Thyroid gland (tissue), 4 donors: Measurements from ENCODE around the gene WDR74.

ENCODE experiments used
- POLR2A ChIP-seq, 2 donors: fragments of 450-650 bp; IDR thresholded peaks; one replicate each; pipeline ENCODE4 v1.6.1; 2017; ENCODE audit warnings: antibody characterized with exemption in 2 of 2, mild to moderate bottlenecking in 2 of 2, moderate library complexity in 1 of 2
- TF ChIP-seq, protein P1 (sequence below), 6 experiments: fragments of 200-600 bp in 3 of 6; fragments of 450-650 bp in 3 of 6; sonication (generic) in 3 of 6; IDR thresholded peaks; one replicate each; pipeline ENCODE4 v1.5.1; 2016 to 2019; ENCODE audit warnings: antibody characterized with exemption in 6 of 6, mild to moderate bottlenecking in 2 of 6, inconsistent platforms in 1 of 6, moderate library complexity in 1 of 6

DNA sequence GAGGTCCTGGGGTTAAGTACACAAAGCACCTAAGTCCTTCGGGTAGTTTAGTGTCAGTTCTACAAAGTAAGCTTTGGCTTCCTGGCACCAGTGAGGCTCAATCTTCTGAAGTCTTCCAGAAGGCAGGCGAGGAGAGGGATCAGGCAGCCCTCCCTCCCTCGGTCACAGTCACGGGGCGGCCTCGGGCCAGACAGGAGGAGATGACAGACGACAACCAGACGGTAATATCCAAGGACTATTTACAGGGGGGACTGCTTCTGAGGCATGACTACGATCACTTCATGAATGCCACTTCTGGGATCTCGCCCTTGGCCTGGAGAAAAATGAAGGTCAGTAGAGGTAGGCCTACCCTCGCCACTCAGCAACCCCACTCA, 47.2 kb downstream of the WDR74 start:
- no peak for TF ChIP-seq POLR2A (IDR thresholded peaks at IDR 0.05)
- TF ChIP-seq, protein P1, sequence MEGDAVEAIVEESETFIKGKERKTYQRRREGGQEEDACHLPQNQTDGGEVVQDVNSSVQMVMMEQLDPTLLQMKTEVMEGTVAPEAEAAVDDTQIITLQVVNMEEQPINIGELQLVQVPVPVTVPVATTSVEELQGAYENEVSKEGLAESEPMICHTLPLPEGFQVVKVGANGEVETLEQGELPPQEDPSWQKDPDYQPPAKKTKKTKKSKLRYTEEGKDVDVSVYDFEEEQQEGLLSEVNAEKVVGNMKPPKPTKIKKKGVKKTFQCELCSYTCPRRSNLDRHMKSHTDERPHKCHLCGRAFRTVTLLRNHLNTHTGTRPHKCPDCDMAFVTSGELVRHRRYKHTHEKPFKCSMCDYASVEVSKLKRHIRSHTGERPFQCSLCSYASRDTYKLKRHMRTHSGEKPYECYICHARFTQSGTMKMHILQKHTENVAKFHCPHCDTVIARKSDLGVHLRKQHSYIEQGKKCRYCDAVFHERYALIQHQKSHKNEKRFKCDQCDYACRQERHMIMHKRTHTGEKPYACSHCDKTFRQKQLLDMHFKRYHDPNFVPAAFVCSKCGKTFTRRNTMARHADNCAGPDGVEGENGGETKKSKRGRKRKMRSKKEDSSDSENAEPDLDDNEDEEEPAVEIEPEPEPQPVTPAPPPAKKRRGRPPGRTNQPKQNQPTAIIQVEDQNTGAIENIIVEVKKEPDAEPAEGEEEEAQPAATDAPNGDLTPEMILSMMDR (IDR thresholded peaks at IDR 0.05), result no peak
